OCI-LY1 (cell line): Measurements from ENCODE around the gene PRKAR2A.

Experiments
- H2AFZ ChIP-seq: fragments of 200-600 bp; sonication (generic), shearing (Covaris generic); 2 replicates; pipeline ENCODE4 v1.6.0; 2014; ENCODE audit warnings: antibody characterized with exemption, mild to moderate bottlenecking, low read length
- H3F3A ChIP-seq: fragments of 200-600 bp; sonication (generic), shearing (Covaris generic); 2 replicates; pipeline ENCODE4 v1.6.0; 2014; ENCODE audit warnings: mild to moderate bottlenecking, antibody characterized with exemption, low read length, moderate library complexity; ENCODE audit not compliant: insufficient read depth
- H3K27ac ChIP-seq: fragments of 200-600 bp; sonication (generic); 2 replicates; pipeline ENCODE4 v1.5.1; 2014; ENCODE audit warnings: low read length, mixed run types, mild to moderate bottlenecking, low read depth; ENCODE audit not compliant: poor library complexity, severe bottlenecking
- H3K27me3 ChIP-seq: fragments of 200-600 bp; sonication (generic); 2 replicates; pipeline ENCODE4 v1.6.0; 2014; ENCODE audit warnings: antibody characterized with exemption, mild to moderate bottlenecking, low read length, moderate library complexity; ENCODE audit not compliant: insufficient read depth
- H3K36me3 ChIP-seq: fragments of 200-600 bp; sonication (generic); 2 replicates; pipeline ENCODE4 v1.6.1; 2014; ENCODE audit warnings: mild to moderate bottlenecking, antibody characterized with exemption, low read length, moderate library complexity, mixed read lengths; ENCODE audit not compliant: insufficient read depth
- H3K4me1 ChIP-seq: fragments of 200-600 bp; sonication (generic); 2 replicates; pipeline ENCODE4 v1.5.1; 2014; ENCODE audit warnings: mild to moderate bottlenecking, low read length, moderate library complexity; ENCODE audit not compliant: insufficient read depth, severe bottlenecking
- H3K4me2 ChIP-seq: fragments of 200-600 bp; sonication (generic), shearing (Covaris generic); 2 replicates; pipeline ENCODE4 v1.6.1; 2014; ENCODE audit warnings: low read length
- H3K4me3 ChIP-seq: fragments of 200-600 bp; sonication (generic); 2 replicates; pipeline ENCODE4 v1.5.1; 2014; ENCODE audit warnings: low read length, low read depth, mild to moderate bottlenecking, mixed read lengths; ENCODE audit not compliant: poor library complexity, severe bottlenecking
- H3K79me2 ChIP-seq: fragments of 200-600 bp; shearing (Covaris generic); 2 replicates; pipeline ENCODE4 v1.6.1; 2016; ENCODE audit warnings: mixed run types, low read length, mixed read lengths; ENCODE audit not compliant: insufficient read depth
- H3K9ac ChIP-seq: fragments of 200-600 bp; sonication (generic), shearing (Covaris generic); 2 replicates; pipeline ENCODE4 v1.6.1; 2014; ENCODE audit warnings: mild to moderate bottlenecking, low read length, mixed read lengths
- H3K9me2 ChIP-seq: fragments of 200-600 bp; sonication (generic), shearing (Covaris generic); 2 replicates; pipeline ENCODE4 v1.6.1; 2014; ENCODE audit warnings: low read depth, mild to moderate bottlenecking, low read length, mixed read lengths
- H3K9me3 ChIP-seq: fragments of 200-600 bp; shearing (Covaris generic); 2 replicates; pipeline ENCODE4 v1.6.1; 2014; ENCODE audit warnings: low read length, mixed read lengths
- H4K20me1 ChIP-seq: fragments of 200-600 bp; sonication (generic), shearing (Covaris generic); 2 replicates; pipeline ENCODE4 v1.6.0; 2016; ENCODE audit warnings: mild to moderate bottlenecking, low read length; ENCODE audit not compliant: insufficient read depth
- CTCF ChIP-seq: fragments of 200-600 bp; sonication (generic), shearing (Covaris generic); IDR thresholded peaks from 2 replicates; pipeline ENCODE4 v1.5.1; 2017; ENCODE audit warnings: mild to moderate bottlenecking, antibody characterized with exemption, low read length, moderate library complexity, mixed read lengths
- EZH2 ChIP-seq: fragments of 200-600 bp; sonication (generic), shearing (Covaris generic); IDR thresholded peaks from 2 replicates; pipeline ENCODE4 v1.8.0; 2017; ENCODE audit warnings: borderline replicate concordance, mixed run types, mild to moderate bottlenecking, antibody characterized with exemption, low read length, moderate library complexity, mixed read lengths

PRKAR2A gene

GRCh38 chr3:48776854-48777253 is 70.8 kb downstream of the PRKAR2A start:
- no peak overlapping the region for H3K27ac ChIP-seq
- peaks cover 11% of the 10 kb centered on the region for H3K36me3 ChIP-seq
- no peaks in the 10 kb centered on the region for H3K4me1 ChIP-seq
- no peaks in the 10 kb centered on the region for H4K20me1 ChIP-seq
- no peak overlapping the region for H3K4me3 ChIP-seq
- H3K9ac ChIP-seq, result no peak overlapping the region
- H3K79me2 ChIP-seq, result no peaks in the 10 kb centered on the region
- H3K4me2 ChIP-seq, result no peak overlapping the region
- H3K9me2 ChIP-seq, result no peaks in the 10 kb centered on the region
- no peaks in the 10 kb centered on the region for H3K9me3 ChIP-seq
- no peaks in the 10 kb centered on the region for H3K27me3 ChIP-seq
- no peaks in the 10 kb centered on the region for H3F3A ChIP-seq
- TF ChIP-seq CTCF (no peak), EZH2 (no peak)
- no peak overlapping the region for H2AFZ ChIP-seq

DNA sequence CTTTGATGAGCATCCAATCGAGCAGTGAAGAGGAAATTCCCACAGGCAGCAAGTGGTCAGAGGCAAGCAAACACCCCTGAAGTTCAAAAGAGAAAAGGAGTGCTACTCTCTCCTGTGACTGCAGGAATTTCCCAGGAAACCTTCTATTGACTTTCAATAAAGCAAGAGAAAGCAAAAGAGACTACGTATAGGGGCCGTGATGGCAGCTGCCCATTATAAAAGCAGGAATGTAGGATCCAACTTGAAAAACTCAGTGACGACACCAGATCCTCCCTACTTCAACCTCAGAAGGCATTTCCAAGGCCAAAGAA is 77.5 kb downstream of the PRKAR2A start:
- Histone ChIP-seq H3K27me3 (no peaks in the 10 kb centered on the region), H3F3A (no peaks in the 10 kb centered on the region), H3K79me2 (no peaks in the 10 kb centered on the region), H3K27ac (no peak overlapping the region), H3K9ac (no peak overlapping the region), H3K9me2 (no peaks in the 10 kb centered on the region), H3K36me3 (peaks cover 32% of the 10 kb centered on the region), H3K4me3 (no peak overlapping the region), H2AFZ (no peak overlapping the region), H3K4me1 (no peaks in the 10 kb centered on the region), H3K9me3 (no peaks in the 10 kb centered on the region), H4K20me1 (no peaks in the 10 kb centered on the region), H3K4me2 (no peak overlapping the region)
- no peak for TF ChIP-seq CTCF
- TF ChIP-seq EZH2, result no peak

DNA sequence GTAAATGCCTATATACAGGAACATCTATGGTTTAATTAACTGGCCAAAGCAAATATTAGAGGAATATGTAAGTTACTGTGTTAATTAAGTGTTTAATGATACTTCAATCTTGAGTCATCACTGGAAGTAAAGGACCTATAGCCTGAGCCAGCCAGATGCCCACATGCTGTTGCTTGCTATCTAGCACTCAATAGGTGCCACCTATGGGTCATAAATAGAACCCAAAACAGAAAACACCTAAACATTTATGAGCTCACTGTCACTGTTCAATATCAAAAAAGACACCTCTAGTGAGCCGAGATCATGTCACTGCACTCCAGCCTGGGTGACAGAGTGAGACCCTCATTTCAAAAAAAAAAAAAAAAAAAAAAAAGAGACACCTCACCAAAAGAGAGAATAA is 82.3 kb downstream of the PRKAR2A start:
- Histone ChIP-seq H3F3A (no peaks in the 10 kb centered on the region), H3K9ac (no peak overlapping the region), H3K4me2 (no peak overlapping the region), H3K36me3 (peaks cover 29% of the 10 kb centered on the region), H3K9me2 (no peaks in the 10 kb centered on the region), H3K9me3 (no peaks in the 10 kb centered on the region), H3K4me1 (no peaks in the 10 kb centered on the region), H2AFZ (no peak overlapping the region), H3K27me3 (no peaks in the 10 kb centered on the region), H3K79me2 (no peaks in the 10 kb centered on the region), H3K27ac (no peak overlapping the region), H3K4me3 (no peak overlapping the region), H4K20me1 (no peaks in the 10 kb centered on the region)
- TF ChIP-seq CTCF, result peak; percentile 25; the same call in 1 of the 2 replicates
- TF ChIP-seq EZH2, result no peak
